Measurements from ENCODE around the gene WDFY2.
A peak's percentile ranks its signal among the peaks of the same experiment; 100 is the strongest.

WDFY2 gene

DNA sequence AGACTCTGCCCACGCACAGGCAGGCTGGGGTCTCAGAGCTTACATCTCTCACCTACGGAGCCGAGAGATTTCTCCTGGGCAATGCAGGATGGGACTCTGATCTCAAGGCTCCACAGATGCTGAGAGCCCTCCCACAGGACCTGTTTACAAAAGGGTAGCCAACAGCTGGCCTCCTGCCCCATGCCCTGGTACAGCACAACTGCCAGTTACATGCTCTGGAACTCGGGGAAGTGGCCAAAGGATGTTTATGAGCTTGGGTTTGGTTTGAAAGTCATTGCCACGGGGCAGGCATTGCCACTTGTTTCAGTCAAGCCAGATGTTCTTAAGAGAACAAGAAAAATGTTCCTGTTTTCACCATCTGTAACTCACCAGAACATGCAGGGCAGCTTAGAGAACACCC, 216.2 kb downstream of the WDFY2 start:
- DNase-seq (ENCODE audit: low read depth): no peak

- DNase-seq (ENCODE audit: low read depth): no peak
These were observed 217.4 kb downstream of the WDFY2 start for GRCh38 chr13:51801631-51802099.

- no peak for DNase-seq (ENCODE audit: low read depth)
These were observed 218.6 kb downstream of the WDFY2 start for GRCh38 chr13:51802631-51803418.

DNA sequence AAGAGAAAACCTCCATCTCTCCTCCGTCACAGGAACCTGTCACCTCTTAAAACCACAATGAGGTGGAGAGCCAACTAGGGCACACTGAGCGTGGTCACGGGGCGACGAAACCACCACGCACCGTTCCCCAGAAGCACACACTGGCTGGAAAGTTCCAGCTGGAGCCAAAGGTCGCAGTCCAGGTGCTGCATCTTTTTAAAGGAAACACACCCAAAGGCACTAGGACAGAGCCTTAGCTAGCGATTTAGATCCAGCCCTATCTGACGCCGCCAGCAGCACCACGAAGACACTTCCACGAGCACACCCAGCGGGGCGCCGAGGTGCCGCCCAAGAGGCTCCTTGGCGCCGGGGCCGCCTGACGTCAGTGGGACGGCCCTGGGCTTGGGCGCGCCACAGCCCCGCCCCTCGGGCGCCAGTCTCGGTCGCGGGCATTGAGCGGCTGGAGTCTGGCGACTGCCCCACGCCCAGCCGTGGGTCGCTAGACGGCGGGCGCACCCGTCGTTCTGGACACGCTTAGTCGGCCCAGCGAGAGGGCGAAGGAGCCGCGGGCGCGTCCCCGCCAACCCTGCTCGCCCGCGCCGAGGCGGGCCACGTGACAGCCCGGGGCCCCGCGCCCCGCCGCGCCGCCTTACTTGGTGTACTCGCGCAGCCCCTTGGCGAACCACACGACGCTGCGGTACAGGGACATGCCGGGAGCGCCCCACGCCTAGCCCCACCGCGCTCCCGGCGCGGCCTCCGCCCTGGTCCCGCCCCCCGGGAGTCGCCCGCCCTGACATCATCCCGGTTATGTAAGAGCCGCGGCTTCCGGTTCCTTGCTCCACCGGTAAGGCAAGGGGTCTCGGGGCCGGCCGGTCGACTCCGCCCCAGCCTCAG, 219.4 kb downstream of the WDFY2 start, which contains the start of gene DHRS12:
Gene DHRS12 (minus strand): TSS at position 742 of the 873 bp plus-strand sequence. CDS start 4,504 bp downstream, outside the sequence.
- peak; percentile 78 for DNase-seq (ENCODE audit: low read depth)

- peak; percentile 24 for DNase-seq (ENCODE audit: low read depth)
These were observed 220.3 kb downstream of the WDFY2 start for GRCh38 chr13:51804295-51805172.

- no peak for DNase-seq (ENCODE audit: low read depth)
These were observed 221.1 kb downstream of the WDFY2 start for GRCh38 chr13:51805313-51805712.

- no peak for DNase-seq (ENCODE audit: low read depth)
These were observed 221.7 kb downstream of the WDFY2 start for GRCh38 chr13:51805925-51806324.

GRCh38 chr13:51806566-51806965, 222.3 kb downstream of the WDFY2 start:
- DNase-seq (ENCODE audit: low read depth): no peak

- DNase-seq (ENCODE audit: low read depth): no peak
These were observed 222.8 kb downstream of the WDFY2 start for GRCh38 chr13:51807041-51807440.

DNA sequence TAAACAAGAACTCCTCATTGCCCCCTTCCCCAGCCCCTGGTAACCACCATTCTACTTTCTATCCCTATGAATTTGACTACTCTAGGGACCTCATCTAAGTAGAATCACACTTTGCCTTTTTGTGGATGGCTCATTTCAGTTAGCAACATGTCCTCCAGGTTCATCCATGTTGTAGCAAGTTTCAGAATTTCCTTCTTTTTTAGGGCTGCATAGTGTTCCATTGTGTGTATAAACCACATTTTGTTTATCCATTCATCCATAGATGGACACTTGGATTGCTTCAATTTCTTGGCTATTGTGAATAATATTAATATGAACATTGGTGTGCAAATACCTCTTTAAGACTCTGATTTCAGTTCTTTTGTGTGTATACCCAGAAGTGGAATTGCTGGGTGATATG, 224.5 kb downstream of the WDFY2 start:
- no peak for DNase-seq (ENCODE audit: low read depth)

GRCh38 chr13:51811046-51811445, 226.8 kb downstream of the WDFY2 start:
- no peak for DNase-seq (ENCODE audit: low read depth)

DNA sequence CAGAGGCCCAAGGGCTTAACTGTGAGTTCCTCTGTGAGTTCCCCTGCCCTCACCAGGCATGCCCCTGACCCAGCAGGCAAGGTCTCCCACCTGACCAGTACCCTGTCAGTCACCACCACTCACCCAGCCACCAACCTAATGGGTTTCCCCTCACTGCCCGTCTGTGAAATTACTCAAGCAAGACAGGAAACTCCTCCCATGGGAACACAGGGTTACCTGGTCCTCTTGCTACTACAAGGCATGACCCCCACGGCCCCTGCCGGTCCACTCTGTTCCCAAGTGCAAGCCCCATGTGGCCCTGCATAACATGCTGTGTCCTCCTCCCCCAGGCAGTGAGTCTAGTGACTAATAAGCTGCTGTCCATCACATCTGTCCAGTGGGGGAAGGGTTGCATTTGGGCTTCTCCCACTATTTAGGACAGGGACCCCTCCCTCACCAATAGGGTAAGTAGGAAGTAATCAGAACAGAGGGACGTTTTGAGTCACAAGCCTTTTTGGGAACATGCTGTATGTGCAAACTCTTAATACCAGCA, 227.7 kb downstream of the WDFY2 start:
- no peak for DNase-seq (ENCODE audit: low read depth)

DNA sequence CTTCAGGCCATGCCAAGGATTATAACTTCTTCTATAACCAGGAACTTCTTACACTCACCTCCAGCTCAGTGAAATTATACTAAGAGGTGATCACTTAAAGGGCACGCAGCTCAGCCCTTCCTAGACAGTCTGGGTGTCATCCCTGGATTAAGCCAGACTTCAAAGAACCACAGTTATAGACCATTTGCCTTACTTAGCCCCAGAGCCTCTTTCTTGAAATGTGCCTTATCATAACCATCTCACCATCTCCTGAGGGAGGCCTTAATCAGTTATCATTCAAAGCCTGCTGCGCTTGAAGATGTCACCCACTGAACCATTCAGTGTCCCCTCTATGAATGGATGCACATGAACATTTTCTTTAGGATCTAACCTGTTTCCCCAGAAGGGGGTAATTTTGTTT, 229.8 kb downstream of the WDFY2 start:
- DNase-seq (ENCODE audit: low read depth): no peak

- peak; percentile 63 for DNase-seq (ENCODE audit: low read depth)
These were observed 230.8 kb downstream of the WDFY2 start for GRCh38 chr13:51814825-51815650.

- no peak for DNase-seq (ENCODE audit: low read depth)
These were observed 231.6 kb downstream of the WDFY2 start for GRCh38 chr13:51815848-51816247.

- no peak for DNase-seq (ENCODE audit: low read depth)
These were observed 232.5 kb downstream of the WDFY2 start for GRCh38 chr13:51816604-51817249.

All from stimulated activated CD4-positive, alpha-beta T cell treated with anti-CD3 and anti-CD28 coated beads, Interleukin-2, amount 100 ng/mL, for 4 hours (primary cell).